Activated CD8-positive, alpha-beta T cell treated with anti-CD3 and anti-CD28 coated beads, Interleukin-2, amount 10 ng/mL, durations not matched to agents 7 days and 5 days (primary cell): Measurements from ENCODE around the gene ST8SIA2. TPM values are rescaled to one million over a fixed set of nuclear protein-coding genes. Genes with fewer than 3 reads are reported as not detected.

Experiments used
- ATAC-seq: fragments of 150-1000 bp; cut with Tn5 transposase; one replicate; pipeline ENCODE4 v1.10.0; 2021; ENCODE audit warnings: moderate library complexity
- CTCF ChIA-PET: fragments of 350-600 bp; sonication (Branson Sonifier 250); formaldehyde crosslinking; loops from one replicate; lab custom pipeline; 2021; ENCODE audit warnings: antibody characterized with exemption; lab: Charles Lee
- POLR2A ChIA-PET: fragments of 350-600 bp; sonication (Branson Sonifier 250); formaldehyde crosslinking; loops from one replicate; lab custom pipeline; 2021; ENCODE audit warnings: antibody characterized with exemption; lab: Charles Lee
- DNase-seq: peaks from one replicate; pipeline ENCODE4 v3.0.0-alpha.2; 2020
- H3K27ac Mint-ChIP-seq: one replicate; pipeline ENCODE4 v1.8.0; 2021; ENCODE audit warnings: mild to moderate bottlenecking, mixed read lengths
- H3K27me3 Mint-ChIP-seq: one replicate; pipeline ENCODE4 v1.8.0; 2021; ENCODE audit warnings: low read depth, mixed read lengths
- H3K36me3 Mint-ChIP-seq: one replicate; pipeline ENCODE4 v1.8.0; 2021; ENCODE audit warnings: low read depth, mixed read lengths
- H3K4me1 Mint-ChIP-seq: one replicate; pipeline ENCODE4 v1.8.0; 2021; ENCODE audit warnings: low read depth, mixed read lengths
- H3K4me3 Mint-ChIP-seq: one replicate; pipeline ENCODE4 v1.8.0; 2021; ENCODE audit warnings: mild to moderate bottlenecking, mixed read lengths
- H3K9me3 Mint-ChIP-seq: one replicate; pipeline ENCODE4 v1.8.0; 2022; ENCODE audit warnings: mixed read lengths; ENCODE audit not compliant: insufficient read depth
- total RNA-seq, 2 experiments: library from RNA; stranded (reverse); gene quantifications; one replicate each; pipeline ENCODE4 v1.2.3, GENCODE V29; 2021

The ST8SIA2 gene
- total RNA-seq, 2 experiments from 2014 or later: not detected

DNA sequence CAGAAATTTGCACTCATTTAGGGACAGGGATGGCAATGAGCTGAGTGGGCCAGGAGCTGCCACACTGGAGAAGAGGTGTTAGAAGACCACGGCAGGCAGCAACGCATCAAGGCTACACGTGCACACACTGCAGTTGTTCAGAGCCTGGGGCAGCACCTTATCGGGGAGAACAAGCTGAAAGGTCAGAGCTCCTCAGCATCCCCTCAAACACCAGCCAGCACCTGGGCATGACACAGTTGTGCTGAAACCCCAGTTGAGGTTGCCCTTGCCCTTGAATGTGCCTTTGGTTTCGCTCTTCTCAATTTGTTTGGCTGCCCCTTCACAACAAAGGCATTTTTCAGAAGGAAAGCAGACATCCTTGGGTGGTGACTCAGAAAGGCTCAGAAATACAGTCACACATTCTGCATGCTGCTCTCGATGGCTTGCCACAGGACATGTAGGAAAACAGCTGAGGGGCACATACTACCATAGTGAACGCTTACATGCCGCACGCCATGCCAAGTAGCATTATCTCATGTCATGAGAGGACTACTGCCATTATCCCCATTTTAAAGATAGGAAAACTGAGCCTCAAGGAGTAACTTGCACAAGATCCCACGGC, 57.6 kb downstream of the ST8SIA2 start:
- DNase-seq (no peak), ATAC-seq (no peak)
- H3K4me3 Mint-ChIP-seq: no peak overlapping the region
- no peaks in the 10 kb centered on the region for H3K36me3 Mint-ChIP-seq
- CTCF ChIA-PET: no interaction called here
- POLR2A ChIA-PET: no interaction called here
- H3K9me3 Mint-ChIP-seq: no peaks in the 10 kb centered on the region
- H3K4me1 Mint-ChIP-seq: no peaks in the 10 kb centered on the region
- H3K27me3 Mint-ChIP-seq: peaks cover 9% of the 10 kb centered on the region
- no peak overlapping the region for H3K27ac Mint-ChIP-seq

DNA sequence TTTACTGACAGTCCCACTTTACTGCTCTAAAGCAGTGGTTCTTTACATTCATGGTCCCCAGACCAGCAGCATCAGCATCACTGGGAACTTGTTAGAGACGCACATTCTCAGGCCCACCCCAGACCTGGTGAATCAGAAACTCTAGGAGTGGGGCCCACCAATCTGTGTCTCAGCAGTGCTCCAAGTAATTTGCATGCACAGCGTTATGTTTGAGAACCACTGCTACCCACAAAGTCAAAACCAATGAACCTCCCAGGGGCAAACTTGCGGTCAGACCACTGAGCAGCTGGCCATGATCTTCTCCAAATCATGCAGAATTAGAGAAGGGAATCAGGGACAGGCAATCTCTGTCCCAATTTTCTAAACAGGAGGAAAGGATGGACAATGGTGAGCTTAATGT, 58.5 kb downstream of the ST8SIA2 start:
- no peak overlapping the region for H3K27ac Mint-ChIP-seq
- no peak for ATAC-seq
- CTCF ChIA-PET: no interaction called here
- no peaks in the 10 kb centered on the region for H3K36me3 Mint-ChIP-seq
- H3K4me3 Mint-ChIP-seq: no peak overlapping the region
- H3K4me1 Mint-ChIP-seq: no peaks in the 10 kb centered on the region
- H3K27me3 Mint-ChIP-seq: peaks cover 9% of the 10 kb centered on the region
- DNase-seq: no peak
- POLR2A ChIA-PET: no interaction called here
- H3K9me3 Mint-ChIP-seq: no peaks in the 10 kb centered on the region

DNA sequence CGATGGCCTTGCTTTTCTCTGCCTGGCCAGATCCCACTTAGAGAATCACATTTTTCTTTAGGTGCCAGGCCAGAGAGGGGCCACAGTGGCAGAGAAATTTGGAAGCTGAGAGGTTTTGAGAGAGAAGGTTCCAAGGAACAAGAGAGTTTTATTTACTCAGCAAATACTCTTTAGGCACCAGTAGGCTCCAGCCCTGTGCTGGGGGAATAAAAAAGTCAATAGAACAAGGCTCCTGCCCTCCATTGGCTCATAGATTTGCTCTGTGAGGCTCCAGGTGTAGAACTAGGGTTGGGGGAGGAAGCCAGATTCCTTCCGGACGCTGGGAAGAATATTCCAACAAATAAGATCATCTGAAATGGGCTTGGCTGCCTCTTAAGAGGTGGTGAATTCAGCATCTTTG, 59.9 kb downstream of the ST8SIA2 start:
- no peak overlapping the region for H3K4me3 Mint-ChIP-seq
- ATAC-seq: no peak
- no peaks in the 10 kb centered on the region for H3K36me3 Mint-ChIP-seq
- POLR2A ChIA-PET: no interaction called here
- H3K27me3 Mint-ChIP-seq: peaks cover 9% of the 10 kb centered on the region
- no peak overlapping the region for H3K27ac Mint-ChIP-seq
- DNase-seq: no peak
- no peaks in the 10 kb centered on the region for H3K4me1 Mint-ChIP-seq
- CTCF ChIA-PET: no interaction called here
- H3K9me3 Mint-ChIP-seq: no peaks in the 10 kb centered on the region

DNA sequence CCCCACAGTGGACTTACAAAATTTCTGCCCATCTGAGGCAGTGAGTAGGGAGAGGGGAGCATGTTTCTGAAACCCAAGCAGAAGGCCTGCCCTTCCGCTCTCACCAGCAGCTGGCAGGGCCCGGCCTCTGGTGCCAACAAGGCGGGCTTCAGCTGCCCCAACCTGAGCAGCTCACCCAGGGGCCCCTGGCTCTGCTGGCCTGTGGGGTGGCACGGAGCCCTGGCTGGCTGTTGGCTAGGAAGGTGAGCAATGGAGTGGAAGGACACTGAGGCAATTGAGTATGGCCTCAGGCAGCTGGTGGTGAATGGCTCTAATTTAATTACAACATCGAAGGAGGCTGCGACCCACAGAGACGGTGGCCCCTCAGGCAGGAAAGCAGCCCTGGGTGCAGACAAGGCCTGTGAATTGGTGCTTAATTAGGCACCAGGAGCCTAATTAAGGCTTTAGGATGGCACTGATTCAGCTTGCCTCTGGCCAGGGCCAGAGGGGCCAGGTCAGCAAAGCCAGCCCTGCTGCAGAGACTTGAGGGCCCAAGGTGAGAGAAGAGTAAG, 60.9 kb downstream of the ST8SIA2 start:
- no peak overlapping the region for H3K27ac Mint-ChIP-seq
- ATAC-seq (no peak), DNase-seq (no peak)
- peaks cover 5% of the 10 kb centered on the region for H3K27me3 Mint-ChIP-seq
- no peak overlapping the region for H3K4me3 Mint-ChIP-seq
- H3K9me3 Mint-ChIP-seq: no peaks in the 10 kb centered on the region
- ChIA-PET POLR2A (no interaction called here), CTCF (no interaction called here)
- no peaks in the 10 kb centered on the region for H3K36me3 Mint-ChIP-seq
- no peaks in the 10 kb centered on the region for H3K4me1 Mint-ChIP-seq

DNA sequence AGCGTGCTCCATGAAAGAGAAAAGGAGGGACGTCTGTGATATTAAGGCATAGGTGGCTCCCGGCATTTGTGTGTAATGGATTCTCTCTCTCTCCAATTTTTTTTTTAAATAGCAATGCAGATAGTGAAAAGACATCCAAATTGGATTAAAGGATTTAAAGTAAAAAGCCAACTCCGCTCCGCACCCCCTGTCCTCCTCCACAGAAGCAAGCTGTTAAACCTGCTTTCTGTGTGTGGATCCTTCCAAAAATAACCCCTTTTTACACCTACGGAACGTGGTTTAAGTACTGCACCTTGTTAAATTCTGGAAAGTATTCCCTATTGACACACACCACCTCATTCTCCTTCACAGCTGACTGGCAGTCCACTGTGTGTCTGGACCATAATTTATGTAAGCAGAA, 61.6 kb downstream of the ST8SIA2 start:
- H3K27me3 Mint-ChIP-seq: peaks cover 3% of the 10 kb centered on the region
- POLR2A ChIA-PET: no interaction called here
- H3K36me3 Mint-ChIP-seq: no peaks in the 10 kb centered on the region
- H3K4me1 Mint-ChIP-seq: no peaks in the 10 kb centered on the region
- CTCF ChIA-PET: no interaction called here
- no peaks in the 10 kb centered on the region for H3K9me3 Mint-ChIP-seq
- DNase-seq (no peak), ATAC-seq (no peak)
- H3K4me3 Mint-ChIP-seq: no peak overlapping the region
- H3K27ac Mint-ChIP-seq: no peak overlapping the region

DNA sequence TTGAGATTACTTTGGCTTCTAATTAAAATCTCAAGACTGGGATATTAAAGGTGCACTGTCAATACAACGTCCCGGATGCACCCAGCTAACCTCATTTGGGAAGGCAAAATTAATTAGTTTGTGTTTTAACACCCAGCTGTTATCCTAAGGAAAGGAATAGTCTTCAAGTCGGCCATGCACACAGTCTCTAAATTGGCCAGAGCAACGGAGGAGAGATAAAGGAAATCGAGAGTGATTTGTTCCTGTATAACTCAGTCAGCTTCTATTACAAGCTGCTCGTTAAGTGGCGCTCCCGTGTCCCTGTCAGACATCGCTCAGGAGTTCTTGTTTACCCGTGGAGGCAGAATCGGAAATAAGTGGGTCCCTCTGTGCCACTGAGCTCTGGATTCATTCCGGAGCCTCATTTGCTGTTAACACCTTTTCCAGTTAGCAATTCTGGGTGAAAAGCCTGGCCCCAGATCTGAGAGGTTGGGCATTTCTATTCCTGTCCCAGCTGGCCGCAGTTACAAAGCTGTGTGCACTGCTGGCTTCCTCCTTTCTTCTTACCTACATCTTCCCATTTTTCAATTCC, 63.9 kb downstream of the ST8SIA2 start:
- DNase-seq: no peak
- no peak for ATAC-seq
- H3K9me3 Mint-ChIP-seq: no peaks in the 10 kb centered on the region
- H3K36me3 Mint-ChIP-seq: no peaks in the 10 kb centered on the region
- CTCF ChIA-PET: no interaction called here
- H3K4me1 Mint-ChIP-seq: no peaks in the 10 kb centered on the region
- H3K27me3 Mint-ChIP-seq: peaks cover 3% of the 10 kb centered on the region
- POLR2A ChIA-PET: no interaction called here
- no peak overlapping the region for H3K4me3 Mint-ChIP-seq
- H3K27ac Mint-ChIP-seq: no peak overlapping the region

DNA sequence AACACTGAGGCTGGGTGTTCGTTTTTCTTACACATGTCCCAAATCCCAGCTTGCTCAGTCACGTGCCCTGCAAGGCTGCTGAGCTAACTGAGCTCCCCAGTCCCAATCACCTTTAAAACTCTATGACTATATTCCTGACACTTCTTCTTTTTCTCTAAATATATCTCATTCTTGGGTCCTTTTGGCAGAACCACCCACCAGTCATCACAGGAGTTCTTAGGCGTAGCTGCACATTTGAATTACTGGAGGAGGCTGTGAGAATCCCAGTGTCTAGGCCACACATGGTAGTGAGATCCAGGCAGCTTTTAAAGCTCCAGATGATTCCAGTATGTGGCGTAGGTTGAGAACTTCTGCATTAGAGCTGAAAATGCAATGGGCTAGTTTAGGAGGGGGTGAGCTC, 66.3 kb downstream of the ST8SIA2 start:
- no peak overlapping the region for H3K27ac Mint-ChIP-seq
- POLR2A ChIA-PET: no interaction called here
- no peak overlapping the region for H3K4me3 Mint-ChIP-seq
- H3K27me3 Mint-ChIP-seq: peaks cover 3% of the 10 kb centered on the region
- DNase-seq (no peak), ATAC-seq (no peak)
- H3K9me3 Mint-ChIP-seq: no peaks in the 10 kb centered on the region
- no peaks in the 10 kb centered on the region for H3K36me3 Mint-ChIP-seq
- CTCF ChIA-PET: no interaction called here
- no peaks in the 10 kb centered on the region for H3K4me1 Mint-ChIP-seq

DNA sequence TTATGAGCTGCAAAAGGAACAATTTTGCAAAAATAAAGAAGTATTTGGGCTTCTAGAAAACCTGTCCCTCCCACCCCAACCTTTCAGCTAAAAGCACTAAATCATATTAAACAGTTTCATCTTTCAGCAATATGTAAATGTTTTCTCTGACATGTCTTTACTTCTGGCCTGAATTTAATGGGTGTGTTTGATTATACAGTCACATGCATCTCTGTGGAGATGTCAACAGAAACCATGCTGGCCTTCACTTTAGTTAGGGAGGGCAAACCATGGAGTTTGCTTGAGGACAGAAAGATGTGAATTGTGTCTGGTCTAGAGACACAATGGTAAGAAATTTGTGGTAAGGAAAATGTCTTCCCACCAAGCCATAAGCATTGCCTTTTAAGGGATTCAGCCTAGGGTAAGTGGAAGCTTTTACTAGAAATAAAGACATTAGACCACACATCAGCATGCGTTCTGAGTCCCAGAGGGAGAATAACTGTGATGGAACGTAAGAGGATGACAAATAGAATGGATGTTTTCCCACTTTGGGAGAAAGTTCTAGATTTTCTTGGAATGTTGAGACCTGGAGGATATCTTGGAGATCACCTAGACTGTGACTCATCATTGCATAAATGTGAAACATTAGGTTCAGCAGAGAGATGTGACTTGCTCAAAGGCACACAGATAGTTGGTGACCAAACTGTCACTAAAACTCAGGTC, 68.9 kb downstream of the ST8SIA2 start:
- POLR2A ChIA-PET: no interaction called here

DNA sequence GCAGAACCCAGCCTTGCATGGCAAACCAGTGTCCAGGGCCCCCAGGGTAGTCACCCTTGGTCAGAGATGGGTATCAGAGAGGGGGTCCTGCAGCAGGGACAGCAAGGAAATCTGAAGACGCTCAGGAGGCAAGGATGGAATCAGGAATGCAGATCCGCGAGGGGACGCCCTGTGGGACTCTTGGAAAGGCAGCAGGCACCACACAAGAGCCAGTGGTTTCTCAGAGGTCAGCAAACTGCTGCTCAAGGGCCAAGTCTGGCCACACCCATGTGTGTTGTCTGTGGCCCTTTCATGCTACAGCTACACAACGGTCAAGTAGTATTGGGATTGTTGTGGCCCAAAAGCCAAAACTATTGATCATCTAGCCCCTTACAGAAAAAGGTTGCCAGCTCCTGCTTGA, 69.7 kb downstream of the ST8SIA2 start:
- Mint-ChIP-seq H3K9me3 (no peaks in the 10 kb centered on the region), H3K4me3 (no peak overlapping the region), H3K27ac (no peak overlapping the region), H3K27me3 (peaks cover 3% of the 10 kb centered on the region), H3K4me1 (no peaks in the 10 kb centered on the region), H3K36me3 (no peaks in the 10 kb centered on the region)
- ATAC-seq (no peak), DNase-seq (no peak)
- POLR2A ChIA-PET: no interaction called here
- CTCF ChIA-PET: no interaction called here

More for the DNA sequence above, 68.9 kb downstream of the ST8SIA2 start:
- H3K4me3 Mint-ChIP-seq: no peak overlapping the region
- no peak for DNase-seq
- no peak for ATAC-seq
- H3K36me3 Mint-ChIP-seq: no peaks in the 10 kb centered on the region
- no peak overlapping the region for H3K27ac Mint-ChIP-seq
- no peaks in the 10 kb centered on the region for H3K9me3 Mint-ChIP-seq
- CTCF ChIA-PET: no interaction called here
- H3K4me1 Mint-ChIP-seq: no peaks in the 10 kb centered on the region
- peaks cover 3% of the 10 kb centered on the region for H3K27me3 Mint-ChIP-seq

DNA sequence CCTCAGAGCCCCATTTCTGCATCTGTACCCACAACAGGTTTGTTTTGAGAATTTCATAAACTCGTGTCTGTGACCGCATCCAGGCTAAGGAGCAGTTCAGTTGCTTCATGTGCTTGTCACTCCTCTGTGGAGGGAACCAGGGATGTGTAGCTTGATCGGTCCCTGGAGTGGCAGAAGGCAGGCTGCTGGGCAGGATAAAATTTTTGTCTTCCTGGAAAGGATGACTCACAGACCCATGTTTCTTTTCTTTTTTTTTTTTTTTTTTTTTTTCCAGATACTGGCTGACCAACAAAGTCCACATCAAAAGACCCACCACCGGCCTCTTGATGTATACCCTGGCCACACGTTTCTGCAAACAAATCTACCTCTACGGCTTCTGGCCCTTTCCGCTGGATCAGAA, 70.1 kb downstream of the ST8SIA2 start:
- no peak for DNase-seq
- no peaks in the 10 kb centered on the region for H3K4me1 Mint-ChIP-seq
- ChIA-PET CTCF (no interaction called here), POLR2A (no interaction called here)
- H3K27me3 Mint-ChIP-seq: peaks cover 3% of the 10 kb centered on the region
- H3K4me3 Mint-ChIP-seq: no peak overlapping the region
- no peaks in the 10 kb centered on the region for H3K9me3 Mint-ChIP-seq
- H3K27ac Mint-ChIP-seq: no peak overlapping the region
- H3K36me3 Mint-ChIP-seq: no peaks in the 10 kb centered on the region
- no peak for ATAC-seq

DNA sequence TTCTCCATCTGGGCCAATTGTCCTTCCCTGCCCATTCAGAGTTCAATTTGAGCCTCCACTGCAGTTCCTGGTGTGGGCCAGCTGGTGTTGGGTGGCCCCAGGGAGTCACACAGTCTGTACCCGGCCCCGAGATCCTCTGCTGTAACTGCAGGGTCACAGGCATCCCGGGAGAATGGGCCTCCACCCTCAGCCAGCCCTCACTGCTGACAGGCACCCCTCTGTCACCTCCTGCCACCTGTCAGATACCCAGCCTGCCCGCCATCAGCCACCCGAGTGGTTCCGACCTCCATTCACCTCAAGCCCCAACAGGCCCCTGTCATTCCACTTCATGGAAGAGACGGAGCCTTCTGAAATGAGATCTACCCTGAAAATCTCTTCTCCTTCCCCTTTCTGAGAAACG, 73.2 kb downstream of the ST8SIA2 start:
- ChIA-PET POLR2A (no interaction called here), CTCF (no interaction called here)
- no peak for ATAC-seq
- Mint-ChIP-seq H3K9me3 (no peaks in the 10 kb centered on the region), H3K4me1 (no peaks in the 10 kb centered on the region), H3K27ac (no peak overlapping the region), H3K36me3 (no peaks in the 10 kb centered on the region), H3K4me3 (no peak overlapping the region), H3K27me3 (no peaks in the 10 kb centered on the region)
- DNase-seq: no peak

DNA sequence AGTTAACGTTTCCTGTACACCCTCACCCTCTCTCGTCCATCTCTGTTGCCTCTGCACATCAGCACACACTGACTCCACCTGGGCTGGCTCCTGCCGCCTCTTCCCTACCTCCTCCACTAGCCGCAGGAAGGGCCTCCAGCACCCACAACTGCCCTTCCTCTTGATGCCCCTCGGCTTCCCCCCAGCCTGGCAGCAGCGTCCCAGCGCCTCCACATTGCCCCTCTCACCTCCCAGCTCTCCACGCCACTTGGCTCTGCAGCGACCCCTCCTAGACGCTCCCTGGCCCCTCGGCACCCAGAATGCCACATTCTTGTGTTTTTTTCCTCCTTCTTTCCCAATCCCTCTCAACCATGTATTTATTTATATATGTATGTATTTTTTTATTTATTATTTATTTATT, 73.6 kb downstream of the ST8SIA2 start:
- Mint-ChIP-seq H3K36me3 (no peaks in the 10 kb centered on the region), H3K4me1 (no peaks in the 10 kb centered on the region), H3K27ac (no peak overlapping the region), H3K4me3 (no peak overlapping the region), H3K27me3 (no peaks in the 10 kb centered on the region), H3K9me3 (no peaks in the 10 kb centered on the region)
- CTCF ChIA-PET: no interaction called here
- ATAC-seq (no peak), DNase-seq (no peak)
- POLR2A ChIA-PET: no interaction called here
